NCI-H187 (cell line): ENCODE data around the gene CLIC1.

Experiments used
- DNase-seq, 2 experiments: peaks; one replicate each; lab custom pipeline; 2025; lab: John Stamatoyannopoulos, UW

CLIC1 gene

GRCh38 chr6:31768363-31769257 is 32.3 kb upstream of the CLIC1 start:
- no peak for DNase-seq

- DNase-seq, result no peak
These were observed 30.8 kb upstream of the CLIC1 start for GRCh38 chr6:31767096-31767645.

- DNase-seq, result no peak
These were observed 29.8 kb upstream of the CLIC1 start for GRCh38 chr6:31765910-31766794.

GRCh38 chr6:31765559-31765909 is 29.2 kb upstream of the CLIC1 start:
- DNase-seq, result no peak

GRCh38 chr6:31764198-31764597 is 27.9 kb upstream of the CLIC1 start:
- DNase-seq, result no peak

GRCh38 chr6:31763619-31763940 is 27.2 kb upstream of the CLIC1 start:
- DNase-seq, result no peak

GRCh38 chr6:31762878-31763618 is 26.7 kb upstream of the CLIC1 start:
- DNase-seq, result no peak

GRCh38 chr6:31762356-31762755 is 26.0 kb upstream of the CLIC1 start, which contains the start of gene SAPCD1:
Gene SAPCD1, plus strand, starts transcription at chr6:31762656. Its CDS starts 399 bp downstream, at chr6:31763055.
- DNase-seq, result no peak

GRCh38 chr6:31761343-31761742 is 25.0 kb upstream of the CLIC1 start:
- no peak for DNase-seq

- no peak for DNase-seq
These were observed 24.5 kb upstream of the CLIC1 start for GRCh38 chr6:31760790-31761189.

GRCh38 chr6:31758281-31758680 is 22.0 kb upstream of the CLIC1 start:
- no peak for DNase-seq

- DNase-seq, result no peak
These were observed 16.5 kb upstream of the CLIC1 start for GRCh38 chr6:31752739-31753319.

- DNase-seq, result no peak
These were observed 14.2 kb upstream of the CLIC1 start for GRCh38 chr6:31750411-31751022.

- DNase-seq, result no peak
These were observed 13.1 kb upstream of the CLIC1 start for GRCh38 chr6:31749301-31750036.

GRCh38 chr6:31744422-31744821 is 8.1 kb upstream of the CLIC1 start:
- no peak for DNase-seq

GRCh38 chr6:31742894-31743293 is 6.6 kb upstream of the CLIC1 start:
- no peak for DNase-seq

- DNase-seq, result no peak
These were observed 5.5 kb upstream of the CLIC1 start for GRCh38 chr6:31741815-31742214.

GRCh38 chr6:31740397-31741223 is 4.3 kb upstream of the CLIC1 start:
- no peak for DNase-seq

- DNase-seq, result peak; percentile 92 to 98
These were observed 3.5 kb upstream of the CLIC1 start, which contains the start of gene MSH5 for GRCh38 chr6:31739639-31740396. Gene MSH5, plus strand, starts transcription at chr6:31740005. Its CDS starts 462 bp downstream, at chr6:31740467.
